WI38 (cell line): ENCODE measurements around the gene USHBP1.

Experiments used
- H3K4me3 ChIP-seq: 2 replicates; pipeline ENCODE4 v1.5.1; 2011; ENCODE audit warnings: low read depth, mild to moderate bottlenecking, control low read depth, low read length
- TF ChIP-seq, protein P1 (sequence below): IDR thresholded peaks from 2 replicates; pipeline ENCODE4 v1.5.1; 2012; ENCODE audit warnings: low read depth, mild to moderate bottlenecking, control low read depth, low read length

USHBP1 gene

GRCh38 chr19:17240826-17241399 lies 23.6 kb downstream of the USHBP1 start:
- H3K4me3 ChIP-seq, result no peak overlapping the region
- TF ChIP-seq, protein P1, sequence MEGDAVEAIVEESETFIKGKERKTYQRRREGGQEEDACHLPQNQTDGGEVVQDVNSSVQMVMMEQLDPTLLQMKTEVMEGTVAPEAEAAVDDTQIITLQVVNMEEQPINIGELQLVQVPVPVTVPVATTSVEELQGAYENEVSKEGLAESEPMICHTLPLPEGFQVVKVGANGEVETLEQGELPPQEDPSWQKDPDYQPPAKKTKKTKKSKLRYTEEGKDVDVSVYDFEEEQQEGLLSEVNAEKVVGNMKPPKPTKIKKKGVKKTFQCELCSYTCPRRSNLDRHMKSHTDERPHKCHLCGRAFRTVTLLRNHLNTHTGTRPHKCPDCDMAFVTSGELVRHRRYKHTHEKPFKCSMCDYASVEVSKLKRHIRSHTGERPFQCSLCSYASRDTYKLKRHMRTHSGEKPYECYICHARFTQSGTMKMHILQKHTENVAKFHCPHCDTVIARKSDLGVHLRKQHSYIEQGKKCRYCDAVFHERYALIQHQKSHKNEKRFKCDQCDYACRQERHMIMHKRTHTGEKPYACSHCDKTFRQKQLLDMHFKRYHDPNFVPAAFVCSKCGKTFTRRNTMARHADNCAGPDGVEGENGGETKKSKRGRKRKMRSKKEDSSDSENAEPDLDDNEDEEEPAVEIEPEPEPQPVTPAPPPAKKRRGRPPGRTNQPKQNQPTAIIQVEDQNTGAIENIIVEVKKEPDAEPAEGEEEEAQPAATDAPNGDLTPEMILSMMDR, result no peak

DNA sequence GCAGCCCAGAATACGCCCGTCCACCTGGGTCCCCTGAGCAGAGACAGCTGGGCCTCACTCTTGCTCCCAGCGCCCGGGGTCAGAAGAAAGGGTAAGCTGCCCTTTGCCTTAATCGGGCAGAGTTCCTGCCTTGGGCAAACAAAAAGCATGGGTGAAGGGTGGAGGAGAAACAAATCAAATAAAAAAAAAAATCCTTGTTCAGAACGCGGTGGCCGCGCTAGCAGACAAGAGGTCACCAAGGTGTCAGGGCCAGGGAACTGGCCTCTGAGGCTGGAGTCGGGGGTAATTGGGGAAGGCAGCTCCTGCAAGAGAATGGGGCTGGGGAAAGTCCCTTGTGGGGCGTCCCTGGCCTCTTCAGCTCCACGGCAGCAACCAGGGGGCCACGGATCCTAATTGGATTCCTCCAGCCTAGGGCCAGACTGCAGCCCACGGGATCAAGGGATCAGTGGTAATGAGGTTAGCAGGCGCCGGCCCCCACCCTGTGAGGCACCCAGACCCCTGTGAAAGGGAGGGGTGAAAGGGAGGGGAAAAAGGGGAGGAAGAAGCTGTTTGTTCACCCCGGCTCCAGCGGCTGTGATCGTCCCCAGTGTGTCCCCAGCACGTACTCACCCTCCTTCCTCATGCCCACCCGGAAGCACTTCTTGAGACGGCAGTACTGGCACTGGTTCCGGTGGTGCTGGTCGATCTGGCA lies 24.3 kb downstream of the USHBP1 start:
- H3K4me3 ChIP-seq, result no peak overlapping the region
- TF ChIP-seq, protein P1, result no peak

DNA sequence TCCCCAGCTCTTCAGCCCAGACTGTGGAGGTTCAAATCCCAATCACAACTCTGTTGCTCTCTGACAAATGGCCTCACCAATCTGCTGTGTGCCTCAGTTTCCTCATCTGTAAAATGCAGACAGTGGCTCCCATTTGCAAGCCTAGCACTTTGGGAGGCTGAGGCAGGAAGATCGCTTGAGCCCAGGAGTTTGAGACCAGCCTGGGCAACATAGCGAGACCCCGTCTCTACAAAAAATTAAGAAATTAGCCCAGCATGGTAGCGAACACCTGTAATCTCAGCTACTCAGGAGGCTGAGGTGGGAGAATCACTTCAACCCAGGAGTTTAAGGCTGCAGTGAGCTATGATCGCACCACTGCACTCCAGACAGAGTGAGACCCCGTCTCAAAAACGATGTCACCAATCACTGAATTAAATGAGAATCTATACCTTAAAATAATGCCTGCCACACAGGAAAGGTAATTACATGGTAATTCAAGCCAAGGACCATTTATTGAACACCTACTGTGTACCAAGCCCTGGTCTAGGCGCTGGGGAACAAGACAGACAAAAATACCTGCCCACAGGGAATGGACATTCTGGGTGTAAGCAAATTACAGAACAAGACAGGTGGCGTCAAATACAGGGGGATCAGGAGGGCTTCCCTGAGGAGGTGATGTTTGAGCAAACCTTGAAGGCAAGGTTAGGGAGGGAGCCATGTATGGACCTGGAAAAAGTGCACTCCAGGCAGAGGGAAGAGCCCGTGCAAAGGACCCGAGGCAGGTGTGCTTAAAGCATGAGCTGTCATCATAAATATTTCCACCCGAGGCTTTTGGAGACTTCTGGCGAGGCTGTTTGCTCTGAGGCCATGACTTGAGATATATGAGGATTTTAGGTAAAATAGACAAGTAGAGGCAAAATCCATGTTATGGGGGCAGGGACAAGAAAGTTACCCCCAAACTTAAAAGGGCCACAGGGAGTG lies 26.5 kb downstream of the USHBP1 start:
- H3K4me3 ChIP-seq, result no peak overlapping the region
- TF ChIP-seq, protein P1, result no peak

- TF ChIP-seq, protein P1, result no peak
- H3K4me3 ChIP-seq, result no peak overlapping the region
These were observed 27.6 kb downstream of the USHBP1 start for GRCh38 chr19:17236811-17237543.

- H3K4me3 ChIP-seq, result peak overlapping the region; percentile 53
- TF ChIP-seq, protein P1, result no peak
These were observed 28.4 kb downstream of the USHBP1 start for GRCh38 chr19:17235971-17236777.

- H3K4me3 ChIP-seq, result peak overlapping the region; percentile 53
- TF ChIP-seq, protein P1, result no peak
These were observed 29.1 kb downstream of the USHBP1 start for GRCh38 chr19:17235300-17235970.
